Measurements from ENCODE around the gene VAMP2.

VAMP2 gene

GRCh38 chr17:8166731-8167130 is 4.0 kb upstream of the VAMP2 start:
- Histone ChIP-seq H3K36me3 (ENCODE audit: control insufficient read depth, insufficient read depth, low read length) (no peaks in the 10 kb centered on the region), H3K4me3 (replicated peaks; ENCODE audit: low read depth, low read length) (no peak overlapping the region), H3K27me3 (replicated peaks; ENCODE audit: control insufficient read depth, insufficient read depth, low read length) (no peaks in the 10 kb centered on the region)
- no peak for DNase-seq (ENCODE audit: extremely low read depth, insufficient read length)
- no peak for TF ChIP-seq CTCF (IDR thresholded peaks at IDR 0.05; ENCODE audit: insufficient read depth, low read length, poor library complexity, severe bottlenecking)

- no peak for DNase-seq (ENCODE audit: extremely low read depth, insufficient read length)
- no peak for TF ChIP-seq CTCF (IDR thresholded peaks at IDR 0.05; ENCODE audit: insufficient read depth, low read length, poor library complexity, severe bottlenecking)
- Histone ChIP-seq H3K4me3 (replicated peaks; ENCODE audit: low read depth, low read length) (no peak overlapping the region), H3K36me3 (ENCODE audit: control insufficient read depth, insufficient read depth, low read length) (peaks cover 4% of the 10 kb centered on the region), H3K27me3 (replicated peaks; ENCODE audit: control insufficient read depth, insufficient read depth, low read length) (no peaks in the 10 kb centered on the region)
These were observed 2.0 kb upstream of the VAMP2 start for GRCh38 chr17:8164815-8165131.

GRCh38 chr17:8163978-8164814 is 1.4 kb upstream of the VAMP2 start:
- Histone ChIP-seq H3K36me3 (ENCODE audit: control insufficient read depth, insufficient read depth, low read length) (peaks cover 5% of the 10 kb centered on the region), H3K27me3 (replicated peaks; ENCODE audit: control insufficient read depth, insufficient read depth, low read length) (no peaks in the 10 kb centered on the region), H3K4me3 (replicated peaks; ENCODE audit: low read depth, low read length) (no peak overlapping the region)
- peak; percentile 44 for DNase-seq (ENCODE audit: extremely low read depth, insufficient read length)
- TF ChIP-seq CTCF (IDR thresholded peaks at IDR 0.05; ENCODE audit: insufficient read depth, low read length, poor library complexity, severe bottlenecking) = no peak

- peaks cover 5% of the 10 kb centered on the region for H3K36me3 ChIP-seq (ENCODE audit: control insufficient read depth, insufficient read depth, low read length)
- TF ChIP-seq CTCF (IDR thresholded peaks at IDR 0.05; ENCODE audit: insufficient read depth, low read length, poor library complexity, severe bottlenecking) = no peak
- no peaks in the 10 kb centered on the region for H3K27me3 ChIP-seq (replicated peaks; ENCODE audit: control insufficient read depth, insufficient read depth, low read length)
- H3K4me3 ChIP-seq (replicated peaks; ENCODE audit: low read depth, low read length) = peak overlapping the region; percentile 95
- peak; percentile 45 for DNase-seq (ENCODE audit: extremely low read depth, insufficient read length)
These were observed 539 bp upstream of the VAMP2 start for GRCh38 chr17:8162997-8163977.

GRCh38 chr17:8161289-8162232 is 1.2 kb downstream of the VAMP2 start:
- DNase-seq (ENCODE audit: extremely low read depth, insufficient read length) = no peak
- Histone ChIP-seq H3K4me3 (replicated peaks; ENCODE audit: low read depth, low read length) (peak overlapping the region; percentile 95), H3K27me3 (replicated peaks; ENCODE audit: control insufficient read depth, insufficient read depth, low read length) (no peaks in the 10 kb centered on the region), H3K36me3 (ENCODE audit: control insufficient read depth, insufficient read depth, low read length) (peaks cover 5% of the 10 kb centered on the region)
- TF ChIP-seq CTCF (IDR thresholded peaks at IDR 0.05; ENCODE audit: insufficient read depth, low read length, poor library complexity, severe bottlenecking) = no peak
